GM21723 (cell line): ENCODE results near the gene BBS7.

ENCODE experiments used
- ATAC-seq: cut with Tn5 transposase; IDR thresholded peaks from one replicate; pipeline ENCODE4 v1.9.1; 2021; ENCODE audit warnings: mild to moderate bottlenecking, moderate library complexity; ENCODE audit not compliant: unreplicated experiment

The BBS7 gene

GRCh38 chr4:121869841-121870822 is at the start of gene BBS7:
TSS of gene BBS7 (minus strand) at chr4:121870474. CDS start at chr4:121870313, 161 bp downstream.
- ATAC-seq: peak; percentile 100

GRCh38 chr4:121913667-121914066 is 43.4 kb upstream of the BBS7 start:
- ATAC-seq: no peak

- ATAC-seq: no peak
These were observed 38.1 kb upstream of the BBS7 start for GRCh38 chr4:121908346-121908745.

- ATAC-seq: peak; percentile 95
These were observed 30.1 kb upstream of the BBS7 start for GRCh38 chr4:121900132-121900983.

GRCh38 chr4:121898150-121898549 is 27.9 kb upstream of the BBS7 start:
- ATAC-seq: peak; percentile 50

GRCh38 chr4:121888134-121888533 is 17.9 kb upstream of the BBS7 start:
- ATAC-seq: no peak

- no peak for ATAC-seq
These were observed 14.8 kb upstream of the BBS7 start for GRCh38 chr4:121885115-121885514.

GRCh38 chr4:121881158-121881557 is 10.9 kb upstream of the BBS7 start:
- ATAC-seq: no peak

- ATAC-seq: no peak
These were observed 8.9 kb upstream of the BBS7 start for GRCh38 chr4:121879135-121879534.

GRCh38 chr4:121877041-121877773 is 6.9 kb upstream of the BBS7 start:
- no peak for ATAC-seq

GRCh38 chr4:121876070-121876469 is 5.8 kb upstream of the BBS7 start:
- ATAC-seq: no peak

GRCh38 chr4:121875652-121876051 is 5.4 kb upstream of the BBS7 start:
- ATAC-seq: no peak

GRCh38 chr4:121873604-121874003 is 3.3 kb upstream of the BBS7 start:
- no peak for ATAC-seq

GRCh38 chr4:121863799-121864198 is 6.5 kb downstream of the BBS7 start:
- ATAC-seq: no peak

- no peak for ATAC-seq
These were observed 8.8 kb downstream of the BBS7 start for GRCh38 chr4:121861426-121861825.

GRCh38 chr4:121860121-121860520 is 10.2 kb downstream of the BBS7 start:
- ATAC-seq: no peak

- ATAC-seq: no peak
These were observed 18.9 kb downstream of the BBS7 start for GRCh38 chr4:121851354-121851753.

GRCh38 chr4:121846662-121847061 is 23.6 kb downstream of the BBS7 start:
- no peak for ATAC-seq

GRCh38 chr4:121842862-121843261 is 27.4 kb downstream of the BBS7 start:
- ATAC-seq: no peak

- ATAC-seq: no peak
These were observed 32.1 kb downstream of the BBS7 start for GRCh38 chr4:121838136-121838535.

GRCh38 chr4:121829511-121829910 is 40.8 kb downstream of the BBS7 start:
- no peak for ATAC-seq
